Testis (tissue), 3 donors: ENCODE measurements around the gene OPRL1. TPM values are rescaled to one million over a fixed set of nuclear protein-coding genes. Genes with fewer than 3 reads are reported as not detected.

Experiments used
- DNase-seq: peaks from one replicate; pipeline ENCODE4 v3.0.0-alpha.2; 2019
- H3K27ac ChIP-seq, 2 donors: fragments of 200-600 bp; sonication (generic); one replicate each; pipeline ENCODE4 v1.5.1; 2019
- H3K27me3 ChIP-seq: fragments of 200-600 bp; sonication (generic); one replicate; pipeline ENCODE4 v1.5.1; 2019
- H3K36me3 ChIP-seq: fragments of 200-600 bp; sonication (generic); one replicate; pipeline ENCODE4 v1.5.1; 2017; ENCODE audit warnings: low read depth; ENCODE audit errors: missing control alignments
- H3K4me1 ChIP-seq: fragments of 200-600 bp; sonication (generic); one replicate; pipeline ENCODE4 v1.5.1; 2019
- H3K4me3 ChIP-seq, 2 donors: fragments of 200-600 bp; sonication (generic); one replicate each; pipeline ENCODE4 v1.5.1; 2017 to 2019
- H3K9me3 ChIP-seq: fragments of 200-600 bp; sonication (generic); one replicate; pipeline ENCODE4 v1.5.1; 2017
- POLR2A ChIP-seq: fragments of 450-650 bp; IDR thresholded peaks from one replicate; pipeline ENCODE4 v1.6.1; 2017; ENCODE audit warnings: antibody characterized with exemption, mild to moderate bottlenecking, moderate library complexity
- WGBS, 2 donors: methylation state at CpG; one replicate each; pipeline ENCODE4 v1.1.5; 2018; 5-methylcytosine and 5-hydroxymethylcytosine counted together
- intact Hi-C: fragments of 100-400 bp; cut with DNase I; formaldehyde crosslinking; loops from one replicate; pipeline ENCODE4 v1.15.1; 2023; ENCODE audit warnings: low total_unique reads
- polyA plus RNA-seq: library from polyadenylated mRNA; stranded (reverse); fragments of 350-450 nt; fragmentation: Illumina TruSeq; extraction: RNeasy Lipid Tissue Mini Kit (QIAGEN cat#74804); gene quantifications from one replicate; pipeline ENCODE4 v1.2.3, GENCODE V29; 2014; ENCODE audit warnings: low read depth, low replicate concordance; ENCODE audit not compliant: insufficient read depth
- total RNA-seq, 2 donors: library from RNA; depleted of rRNA; stranded (reverse); fragments of >200 nt; gene quantifications; one replicate each; pipeline ENCODE4 v1.2.3, GENCODE V29; 2016
- TF ChIP-seq, protein P1 (sequence below), 3 experiments: fragments of 450-650 bp in 2 of 3; fragments of 200-600 bp in 1 of 3; sonication (generic) in 1 of 3; IDR thresholded peaks; one replicate each; pipeline ENCODE4 v1.5.1; 2016 to 2019; ENCODE audit warnings: antibody characterized with exemption in 3 of 3, mild to moderate bottlenecking in 2 of 3, moderate library complexity in 1 of 3

OPRL1 gene
- total and polyA plus RNA-seq, 3 donors from 2014 or later: 6.0 to 9.4 (median 7.7) TPM

DNA sequence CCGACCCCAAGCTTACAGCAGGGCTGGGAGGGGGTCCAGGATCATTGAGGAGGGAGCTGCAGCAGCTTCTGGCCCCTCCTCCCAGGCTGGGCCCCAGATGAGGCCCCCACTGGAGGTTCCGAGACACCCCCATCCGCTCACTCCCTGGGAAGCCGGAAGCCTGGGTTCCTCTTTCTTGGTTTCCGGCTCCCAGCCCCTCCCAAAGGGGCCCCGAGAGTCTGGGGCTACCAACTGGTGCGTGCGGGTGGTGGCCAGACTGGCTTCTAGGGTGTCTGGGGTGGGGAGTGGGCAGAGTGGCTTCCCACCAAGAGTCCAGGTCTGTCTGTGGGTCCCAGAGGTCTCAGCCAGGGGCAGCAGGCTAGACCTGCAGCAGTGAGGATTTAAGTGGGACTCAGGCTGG lies 2.8 kb upstream of the OPRL1 start:
- no peak for DNase-seq
- Histone ChIP-seq H3K4me1 (peaks cover 14% of the 10 kb centered on the region), H3K36me3 (no peaks in the 10 kb centered on the region), H3K27ac (no peak overlapping the region), H3K27me3 (no peaks in the 10 kb centered on the region), H3K9me3 (no peaks in the 10 kb centered on the region), H3K4me3 (no peak overlapping the region)
- TF ChIP-seq, protein P1, sequence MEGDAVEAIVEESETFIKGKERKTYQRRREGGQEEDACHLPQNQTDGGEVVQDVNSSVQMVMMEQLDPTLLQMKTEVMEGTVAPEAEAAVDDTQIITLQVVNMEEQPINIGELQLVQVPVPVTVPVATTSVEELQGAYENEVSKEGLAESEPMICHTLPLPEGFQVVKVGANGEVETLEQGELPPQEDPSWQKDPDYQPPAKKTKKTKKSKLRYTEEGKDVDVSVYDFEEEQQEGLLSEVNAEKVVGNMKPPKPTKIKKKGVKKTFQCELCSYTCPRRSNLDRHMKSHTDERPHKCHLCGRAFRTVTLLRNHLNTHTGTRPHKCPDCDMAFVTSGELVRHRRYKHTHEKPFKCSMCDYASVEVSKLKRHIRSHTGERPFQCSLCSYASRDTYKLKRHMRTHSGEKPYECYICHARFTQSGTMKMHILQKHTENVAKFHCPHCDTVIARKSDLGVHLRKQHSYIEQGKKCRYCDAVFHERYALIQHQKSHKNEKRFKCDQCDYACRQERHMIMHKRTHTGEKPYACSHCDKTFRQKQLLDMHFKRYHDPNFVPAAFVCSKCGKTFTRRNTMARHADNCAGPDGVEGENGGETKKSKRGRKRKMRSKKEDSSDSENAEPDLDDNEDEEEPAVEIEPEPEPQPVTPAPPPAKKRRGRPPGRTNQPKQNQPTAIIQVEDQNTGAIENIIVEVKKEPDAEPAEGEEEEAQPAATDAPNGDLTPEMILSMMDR (IDR thresholded peaks at IDR 0.05): no peak
- intact Hi-C loops: no loop called here
- WGBS, 2 donors: 81 to 86% methylated on average over 5 to 8 of the region's 8 CpGs

DNA sequence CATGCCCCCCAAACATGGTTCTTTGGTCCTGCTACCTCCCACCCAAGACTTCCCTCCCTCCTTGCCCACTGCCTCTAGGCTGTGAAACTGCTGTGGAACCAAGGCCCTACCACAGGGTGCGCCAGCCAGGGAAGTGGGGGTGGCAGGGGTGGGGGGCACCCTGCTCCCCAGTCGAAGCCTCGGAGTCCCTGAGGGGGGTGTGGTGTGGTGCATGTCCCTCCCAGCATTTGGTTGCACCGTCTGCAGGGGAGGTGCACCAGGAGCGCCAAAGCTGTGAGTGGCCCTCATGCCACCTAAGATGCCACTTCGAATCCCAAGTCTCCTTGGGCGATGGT lies 2.4 kb upstream of the OPRL1 start:
- Histone ChIP-seq H3K4me3 (no peak overlapping the region), H3K4me1 (peaks cover 17% of the 10 kb centered on the region), H3K27me3 (no peaks in the 10 kb centered on the region), H3K36me3 (no peaks in the 10 kb centered on the region), H3K9me3 (no peaks in the 10 kb centered on the region), H3K27ac (no peak overlapping the region)
- intact Hi-C loops: no loop called here
- 77 to 88% methylated on average over 4 to 5 of the region's 7 CpGs for WGBS, 2 donors
- no peak for TF ChIP-seq POLR2A
- TF ChIP-seq, protein P1 (IDR thresholded peaks at IDR 0.05): no peak
- DNase-seq: no peak

DNA sequence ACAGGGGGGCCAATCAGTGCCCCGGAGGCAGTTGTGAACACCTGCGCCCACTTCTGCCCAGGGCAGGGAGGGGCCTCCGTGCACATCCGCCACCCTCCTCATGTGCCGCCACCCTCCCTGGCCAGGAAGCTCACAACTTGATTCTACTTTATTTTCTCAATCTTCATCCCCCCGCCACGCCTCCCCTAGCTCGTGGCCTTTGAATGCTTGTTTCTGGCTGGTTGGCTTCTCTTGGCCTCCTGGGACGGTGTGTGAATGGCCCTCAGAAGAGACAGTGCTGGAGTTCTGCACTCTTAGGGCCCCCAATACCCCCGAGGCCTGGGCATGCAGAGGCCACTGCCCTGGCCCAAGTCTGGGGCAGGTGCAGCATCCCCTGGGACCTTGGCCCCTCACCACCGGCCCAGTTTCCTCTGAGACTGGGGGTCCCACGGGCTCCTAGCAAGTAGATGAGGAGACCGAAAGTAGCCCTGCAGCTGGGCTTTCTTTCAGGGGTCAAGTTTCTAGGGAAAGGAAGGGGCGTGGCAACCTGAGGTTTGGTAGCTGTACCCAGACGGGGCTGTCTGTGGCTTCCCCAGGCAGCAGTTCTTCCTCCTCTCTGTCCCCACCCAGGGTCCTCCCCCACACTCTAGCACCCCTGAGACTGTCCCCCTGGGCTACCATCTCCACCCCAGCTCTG lies 1.9 kb upstream of the OPRL1 start:
- no peaks in the 10 kb centered on the region for H3K9me3 ChIP-seq
- no peaks in the 10 kb centered on the region for H3K36me3 ChIP-seq
- H3K27ac ChIP-seq: no peak overlapping the region
- DNase-seq: no peak
- intact Hi-C loops: no loop called here
- TF ChIP-seq, protein P1 (IDR thresholded peaks at IDR 0.05): no peak
- no peak for TF ChIP-seq POLR2A
- 68 to 84% methylated on average over 13 to 15 of the region's 15 CpGs for WGBS, 2 donors
- H3K4me3 ChIP-seq: no peak overlapping the region
- peaks cover 17% of the 10 kb centered on the region for H3K4me1 ChIP-seq
- no peaks in the 10 kb centered on the region for H3K27me3 ChIP-seq

DNA sequence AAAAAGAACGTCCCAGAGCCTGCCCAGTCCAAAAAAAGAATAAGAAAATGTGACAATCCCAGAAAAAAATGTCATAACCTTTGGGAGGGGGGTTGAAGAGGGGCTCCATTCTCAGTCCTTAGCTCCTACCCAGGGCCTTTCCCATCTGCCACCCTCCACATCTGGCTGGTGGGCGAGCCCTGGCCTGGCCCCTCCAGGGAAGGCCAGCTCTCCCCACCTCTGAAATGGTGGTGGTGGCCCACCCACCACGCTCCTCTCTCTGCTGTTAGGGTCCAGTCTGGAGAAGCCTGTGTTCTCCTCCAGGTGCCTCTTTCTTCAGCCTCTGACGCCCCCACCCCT lies 979 bp upstream of the OPRL1 start:
- Histone ChIP-seq H3K36me3 (no peaks in the 10 kb centered on the region), H3K4me3 (peak overlapping the region; percentile 56 to 73), H3K27ac (peak overlapping the region; percentile 21 to 45), H3K4me1 (peaks cover 21% of the 10 kb centered on the region), H3K27me3 (no peaks in the 10 kb centered on the region), H3K9me3 (no peaks in the 10 kb centered on the region)
- WGBS, 2 donors: 0 to 19% methylated on average over 1 to 4 of the region's 4 CpGs
- TF ChIP-seq, protein P1 (IDR thresholded peaks at IDR 0.05): no peak
- TF ChIP-seq POLR2A: no peak
- intact Hi-C loops: no loop called here
- no peak for DNase-seq
